Kidney (tissue), 14 donors: Measurements from ENCODE around the gene TMEM150B. TPM values are rescaled to one million over a fixed set of nuclear protein-coding genes. Genes with fewer than 3 reads are reported as not detected.

Experiments used
- DNase-seq, 5 donors: peaks; one replicate each; pipeline ENCODE4 v3.0.0-alpha.2; 2013 to 2020
- FAIRE-seq: peaks from 2 replicates; lab custom pipeline; 2012; peaks lifted over from hg19 to GRCh38; lab: Jason Lieb, UNC
- H3K27ac ChIP-seq, 2 donors: one replicate each; pipeline ENCODE4 v1.7.0; 2013; ENCODE audit warnings: low read depth in 2 of 2, low read length in 2 of 2, inconsistent platforms in 1 of 2
- H3K27me3 ChIP-seq: one replicate; pipeline ENCODE4 v1.7.1; 2013; ENCODE audit warnings: low read length, inconsistent platforms; ENCODE audit not compliant: control insufficient read depth, insufficient read depth
- H3K36me3 ChIP-seq, 3 donors: one replicate each; pipeline versions ENCODE4 v1.7.0 to v1.7.1; 2013; ENCODE audit warnings: low read length in 3 of 3, control low read depth in 1 of 3, inconsistent platforms in 1 of 3; ENCODE audit not compliant: insufficient read depth in 3 of 3, control insufficient read depth in 2 of 3
- H3K4me1 ChIP-seq, 3 donors: one replicate each; pipeline versions ENCODE4 v1.7.0 to v1.7.1; 2013; ENCODE audit warnings: low read length in 3 of 3, inconsistent platforms in 1 of 3, low read depth in 1 of 3; ENCODE audit not compliant: control insufficient read depth in 2 of 3, insufficient read depth in 2 of 3
- H3K4me3 ChIP-seq, 3 donors: one replicate each; pipeline versions ENCODE4 v1.7.0 to v1.8.1; 2013; ENCODE audit warnings: low read length in 3 of 3, control low read depth in 1 of 3, inconsistent platforms in 1 of 3
- H3K9ac ChIP-seq, 3 donors: one replicate each; pipeline versions ENCODE4 v1.7.0 to v1.7.1; 2013; ENCODE audit warnings: low read length in 3 of 3, control low read depth in 1 of 3, inconsistent platforms in 1 of 3
- H3K9me3 ChIP-seq, 3 donors: one replicate each; pipeline versions ENCODE4 v1.7.0 to v1.7.1; 2013; ENCODE audit warnings: low read length in 3 of 3, control low read depth in 1 of 3, inconsistent platforms in 1 of 3; ENCODE audit not compliant: control insufficient read depth in 2 of 3, insufficient read depth in 1 of 3
- intact Hi-C: fragments of 100-400 bp; cut with DNase I; formaldehyde crosslinking; loops from one replicate; pipeline ENCODE4 v1.11.1; 2022
- polyA plus RNA-seq: library from polyadenylated mRNA; stranded (reverse); fragments of 350-450 nt; fragmentation: Illumina TruSeq; extraction: RNeasy Lipid Tissue Mini Kit (QIAGEN cat#74804); gene quantifications from one replicate; pipeline ENCODE4 v1.2.3, GENCODE V29; 2014; ENCODE audit warnings: low read depth, low replicate concordance; ENCODE audit not compliant: insufficient read depth
- total RNA-seq: library from RNA; stranded (reverse); fragmentation: NEBNext Ultra II Directional; extraction: Animal tissue kit (Norgen Biotek cat#: 25700); gene quantifications from one replicate; pipeline ENCODE4 v1.2.1, GENCODE V29; 2021
- TF ChIP-seq, protein P1 (sequence below): IDR thresholded peaks from 3 replicates; pipeline ENCODE4 v1.5.1; 2012; ENCODE audit warnings: mild to moderate bottlenecking, moderate library complexity, borderline replicate concordance; ENCODE audit not compliant: insufficient read depth; ENCODE audit errors: extremely low read depth
- donor health status: control.
- donor health status: control.
- donor health status: control.
- donor health status: control.
- donor health status: control.
- donor health status: DM: yes; HTN: yes; CAD: no.
- donor health status: Normal renal cell carcinoma (clear cell type).

Gene TMEM150B
- total and polyA plus RNA-seq, 2 donors from 2014 or later = 3.6 to 5.4 TPM

DNA sequence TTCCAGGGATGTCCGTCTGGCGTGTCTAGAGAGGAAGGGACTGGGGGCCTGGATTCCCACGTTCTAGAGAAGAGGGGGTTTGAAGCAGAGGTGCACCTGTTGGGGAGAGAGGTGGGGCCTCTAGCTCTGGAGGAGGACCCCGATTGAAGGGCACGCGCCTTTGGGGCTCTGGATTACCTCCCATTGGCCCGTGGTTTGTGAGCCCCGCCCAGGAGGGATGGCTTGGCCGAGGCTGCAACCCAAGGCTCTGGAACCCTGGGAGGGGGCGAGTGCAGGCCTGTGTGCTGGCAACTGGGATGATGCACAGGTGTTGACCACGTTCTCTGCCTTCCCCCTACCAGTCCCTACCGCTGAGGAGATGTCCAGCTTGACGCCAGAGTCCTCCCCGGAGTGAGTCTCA lies 20.2 kb downstream of the TMEM150B start:
- TF ChIP-seq, protein P1, sequence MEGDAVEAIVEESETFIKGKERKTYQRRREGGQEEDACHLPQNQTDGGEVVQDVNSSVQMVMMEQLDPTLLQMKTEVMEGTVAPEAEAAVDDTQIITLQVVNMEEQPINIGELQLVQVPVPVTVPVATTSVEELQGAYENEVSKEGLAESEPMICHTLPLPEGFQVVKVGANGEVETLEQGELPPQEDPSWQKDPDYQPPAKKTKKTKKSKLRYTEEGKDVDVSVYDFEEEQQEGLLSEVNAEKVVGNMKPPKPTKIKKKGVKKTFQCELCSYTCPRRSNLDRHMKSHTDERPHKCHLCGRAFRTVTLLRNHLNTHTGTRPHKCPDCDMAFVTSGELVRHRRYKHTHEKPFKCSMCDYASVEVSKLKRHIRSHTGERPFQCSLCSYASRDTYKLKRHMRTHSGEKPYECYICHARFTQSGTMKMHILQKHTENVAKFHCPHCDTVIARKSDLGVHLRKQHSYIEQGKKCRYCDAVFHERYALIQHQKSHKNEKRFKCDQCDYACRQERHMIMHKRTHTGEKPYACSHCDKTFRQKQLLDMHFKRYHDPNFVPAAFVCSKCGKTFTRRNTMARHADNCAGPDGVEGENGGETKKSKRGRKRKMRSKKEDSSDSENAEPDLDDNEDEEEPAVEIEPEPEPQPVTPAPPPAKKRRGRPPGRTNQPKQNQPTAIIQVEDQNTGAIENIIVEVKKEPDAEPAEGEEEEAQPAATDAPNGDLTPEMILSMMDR = no peak
- no peak for FAIRE-seq
- peaks cover 0 to 2% (median 0%) of the 10 kb centered on the region in 3 donors for H3K36me3 ChIP-seq
- no peak for DNase-seq
- H3K4me1 ChIP-seq = no peaks in the 10 kb centered on the region
- H3K27ac ChIP-seq = no peak overlapping the region
- no peak overlapping the region for H3K4me3 ChIP-seq
- intact Hi-C loops = no loop called here
- no peak overlapping the region for H3K9ac ChIP-seq
- no peaks in the 10 kb centered on the region for H3K9me3 ChIP-seq
- no peaks in the 10 kb centered on the region for H3K27me3 ChIP-seq

DNA sequence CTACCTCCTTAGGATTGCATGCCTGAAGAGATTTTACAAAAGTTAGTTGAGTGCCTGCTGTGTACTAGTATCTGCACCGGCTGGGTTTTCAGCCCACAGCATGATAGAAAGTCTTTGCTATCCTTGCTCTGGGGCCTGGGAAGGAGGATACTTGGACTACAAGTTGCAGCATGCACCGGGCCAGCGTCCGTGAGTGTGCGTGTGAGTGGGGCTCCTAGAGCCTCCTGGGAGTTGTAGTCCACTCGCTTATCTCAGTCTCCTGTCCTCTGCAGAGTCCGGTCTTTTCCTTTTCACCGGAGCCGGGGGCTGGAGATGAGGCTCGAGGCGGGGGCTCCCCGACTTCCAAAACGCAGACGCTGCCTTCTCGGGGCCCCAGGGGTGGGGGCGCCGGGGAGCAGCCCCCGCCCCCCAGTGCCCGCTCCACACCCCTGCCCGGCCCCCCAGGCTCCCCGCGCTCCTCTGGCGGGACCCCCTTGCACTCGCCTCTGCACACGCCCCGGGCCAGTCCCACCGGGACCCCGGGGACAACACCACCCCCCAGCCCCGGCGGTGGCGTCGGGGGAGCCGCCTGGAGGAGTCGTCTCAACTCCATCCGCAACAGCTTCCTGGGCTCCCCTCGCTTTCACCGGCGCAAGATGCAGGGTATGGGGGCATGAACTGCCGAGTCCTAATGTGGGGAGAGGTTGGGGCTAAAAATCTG lies 20.7 kb downstream of the TMEM150B start:
- no peak overlapping the region for H3K27ac ChIP-seq
- DNase-seq (peak in 2 of 5 donors; percentile 48 to 50), FAIRE-seq (no peak)
- intact Hi-C loops = no loop called here
- H3K4me1 ChIP-seq = no peaks in the 10 kb centered on the region
- peaks cover 0 to 2% (median 0%) of the 10 kb centered on the region in 3 donors for H3K36me3 ChIP-seq
- TF ChIP-seq, protein P1 = no peak
- no peak overlapping the region for H3K4me3 ChIP-seq
- H3K9ac ChIP-seq = no peak overlapping the region
- no peaks in the 10 kb centered on the region for H3K27me3 ChIP-seq
- no peaks in the 10 kb centered on the region for H3K9me3 ChIP-seq

DNA sequence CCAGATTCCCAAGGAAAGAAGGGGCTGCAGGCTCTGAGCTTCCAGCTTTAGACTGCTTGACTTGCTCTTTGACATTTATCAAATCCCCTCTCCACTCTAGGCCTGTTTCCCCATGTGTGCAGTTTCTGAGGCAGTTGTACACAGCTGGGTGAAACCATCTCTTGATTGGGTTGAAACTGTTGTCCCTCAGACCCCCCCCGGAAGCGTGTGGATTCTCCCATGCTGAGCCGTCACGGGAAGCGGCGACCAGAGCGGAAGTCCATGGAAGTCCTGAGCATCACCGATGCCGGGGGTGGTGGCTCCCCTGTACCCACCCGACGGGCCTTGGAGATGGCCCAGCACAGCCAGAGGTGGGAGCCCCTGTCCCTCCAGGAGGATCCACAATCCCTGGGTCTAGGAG lies 21.7 kb downstream of the TMEM150B start:
- Histone ChIP-seq H3K9ac (no peak overlapping the region), H3K27me3 (no peaks in the 10 kb centered on the region), H3K9me3 (no peaks in the 10 kb centered on the region), H3K4me1 (no peaks in the 10 kb centered on the region), H3K27ac (no peak overlapping the region), H3K36me3 (peaks cover 0 to 2% (median 0%) of the 10 kb centered on the region in 3 donors), H3K4me3 (no peak overlapping the region)
- FAIRE-seq (no peak), DNase-seq (peak in 1 of 5 donors; percentile 30)
- intact Hi-C loops = no loop called here
- TF ChIP-seq, protein P1 = no peak
